GM12891 (cell line): ENCODE measurements around the gene PRRT4.

Experiments used
- DNase-seq: peaks from one replicate; pipeline ENCODE4 v3.0.0; 2011; ENCODE audit warnings: low spot score; ENCODE audit not compliant: insufficient read length
- FAIRE-seq: peaks from 2 replicates; lab custom pipeline; 2011; peaks lifted over from hg19 to GRCh38; lab: Jason Lieb, UNC
- PAX5 ChIP-seq: IDR thresholded peaks from 2 replicates; pipeline ENCODE4 v1.6.1; 2011; ENCODE audit warnings: low read length, moderate library complexity, mild to moderate bottlenecking; ENCODE audit not compliant: insufficient read depth, severe bottlenecking
- POLR2A ChIP-seq: IDR thresholded peaks from 2 replicates; pipeline ENCODE4 v1.6.1; 2011; ENCODE audit warnings: low read depth, low read length, control low read depth
- POLR2AphosphoS5 ChIP-seq: IDR thresholded peaks from 2 replicates; pipeline ENCODE4 v1.6.1; 2011; ENCODE audit warnings: low read depth, low read length, control low read depth
- POU2F2 ChIP-seq: IDR thresholded peaks from 2 replicates; pipeline ENCODE4 v1.6.1; 2011; ENCODE audit warnings: low read depth, mild to moderate bottlenecking, control low read depth, low read length, moderate library complexity
- SPI1 ChIP-seq: IDR thresholded peaks from 2 replicates; pipeline ENCODE4 v1.6.1; 2011; ENCODE audit warnings: low read depth, low read length, control low read depth
- TAF1 ChIP-seq: IDR thresholded peaks from 2 replicates; pipeline ENCODE4 v1.6.1; 2011; ENCODE audit warnings: low read depth, low read length, control low read depth

PRRT4 gene

DNA sequence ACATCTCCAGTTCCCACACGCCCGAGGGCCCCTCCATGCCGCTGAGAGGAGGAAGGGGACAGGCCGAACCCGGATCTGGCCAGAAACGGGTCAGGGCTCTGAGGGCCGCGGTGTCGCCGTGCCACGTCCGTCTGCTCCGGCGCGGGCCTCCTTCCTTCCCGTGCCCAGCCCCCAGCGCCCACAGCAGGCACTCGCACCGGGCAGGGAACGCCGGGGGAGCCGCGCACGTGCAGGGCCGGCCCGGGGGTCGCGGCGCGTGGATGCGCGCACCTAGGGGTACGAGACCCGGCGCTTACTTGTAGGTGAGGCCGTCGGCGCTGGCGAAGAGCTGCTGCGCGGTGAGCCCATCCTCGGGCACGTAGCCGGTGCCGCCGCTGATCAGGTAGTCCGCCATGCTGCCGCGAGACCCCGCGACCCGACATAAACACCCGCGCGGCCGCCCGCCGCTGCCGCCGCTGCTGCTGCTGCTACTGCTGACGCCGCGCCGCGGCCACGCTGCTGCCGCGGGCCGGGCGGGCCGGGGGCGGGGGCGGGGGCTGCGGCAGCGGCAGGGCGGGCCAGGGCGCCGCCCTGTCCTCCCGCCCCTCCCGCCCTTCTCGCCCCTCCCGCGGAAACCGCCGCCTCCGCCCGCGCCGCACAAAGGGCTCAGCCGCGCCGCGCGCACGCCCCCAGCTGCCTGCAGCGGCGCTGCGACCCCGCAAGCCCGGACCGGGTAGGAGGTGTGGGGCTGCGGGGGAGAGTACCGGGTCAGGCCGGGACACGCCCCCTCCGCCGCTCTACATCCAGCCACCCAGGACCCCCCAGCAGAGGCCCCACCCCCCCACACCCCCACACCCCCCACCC, 44.2 kb upstream of the PRRT4 start:
- DNase-seq (peak; percentile 75), FAIRE-seq (no peak)
- TF ChIP-seq TAF1 (no peak), POU2F2 (no peak), POLR2AphosphoS5 (no peak), PAX5 (no peak), POLR2A (no peak), SPI1 (no peak)

GRCh38 chr7:128404886-128405470, 43.5 kb upstream of the PRRT4 start:
- DNase-seq (no peak), FAIRE-seq (no peak)
- no peak for TF ChIP-seq POU2F2
- TF ChIP-seq PAX5, result no peak
- no peak for TF ChIP-seq TAF1
- no peak for TF ChIP-seq POLR2A
- no peak for TF ChIP-seq POLR2AphosphoS5
- no peak for TF ChIP-seq SPI1

DNA sequence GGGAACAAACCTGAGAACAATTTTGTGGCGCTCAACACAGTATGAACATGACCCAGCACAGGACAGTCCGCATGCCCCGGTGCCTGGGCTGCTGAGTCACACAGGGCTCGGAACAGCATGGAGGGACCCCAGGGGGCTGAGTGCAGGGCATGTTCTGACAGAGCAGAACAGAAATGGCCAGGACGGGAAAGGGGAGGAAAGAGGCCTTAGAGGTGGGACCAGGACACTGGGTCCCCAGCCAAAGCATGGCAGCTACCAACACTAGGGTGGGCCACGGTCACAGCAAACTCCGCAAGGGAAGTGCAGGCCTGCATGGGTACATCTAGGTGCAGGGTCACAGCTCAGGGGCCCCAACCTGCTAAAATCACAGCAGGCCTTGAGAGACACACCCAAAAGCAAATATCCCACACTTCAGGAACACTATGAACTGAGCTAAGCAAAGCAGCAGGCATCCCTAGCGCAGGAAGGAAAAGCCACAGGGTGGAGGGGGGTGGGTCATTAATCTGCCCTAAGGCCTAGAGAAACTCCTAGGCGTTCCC, 42.7 kb upstream of the PRRT4 start:
- no peak for FAIRE-seq
- no peak for DNase-seq
- TF ChIP-seq SPI1, result no peak
- no peak for TF ChIP-seq POU2F2
- no peak for TF ChIP-seq POLR2A
- no peak for TF ChIP-seq PAX5
- TF ChIP-seq TAF1, result no peak
- no peak for TF ChIP-seq POLR2AphosphoS5

- TF ChIP-seq POLR2AphosphoS5, result no peak
- TF ChIP-seq TAF1, result no peak
- TF ChIP-seq PAX5, result no peak
- no peak for TF ChIP-seq SPI1
- TF ChIP-seq POLR2A, result no peak
- no peak for TF ChIP-seq POU2F2
- FAIRE-seq, result no peak
- DNase-seq, result no peak
These were observed 42.2 kb upstream of the PRRT4 start for GRCh38 chr7:128403676-128404075.

- TF ChIP-seq SPI1 (no peak), PAX5 (no peak), POLR2AphosphoS5 (no peak), POU2F2 (no peak), POLR2A (no peak), TAF1 (no peak)
- DNase-seq, result no peak
- no peak for FAIRE-seq
These were observed 40.9 kb upstream of the PRRT4 start for GRCh38 chr7:128402356-128402755.

- FAIRE-seq (no peak), DNase-seq (no peak)
- no peak for TF ChIP-seq PAX5
- TF ChIP-seq SPI1, result no peak
- no peak for TF ChIP-seq POLR2A
- no peak for TF ChIP-seq POU2F2
- no peak for TF ChIP-seq POLR2AphosphoS5
- no peak for TF ChIP-seq TAF1
These were observed 39.1 kb upstream of the PRRT4 start for GRCh38 chr7:128400566-128400965.

GRCh38 chr7:128399991-128400390, 38.5 kb upstream of the PRRT4 start:
- no peak for TF ChIP-seq POLR2AphosphoS5
- TF ChIP-seq TAF1, result no peak
- TF ChIP-seq POLR2A, result no peak
- TF ChIP-seq PAX5, result no peak
- no peak for TF ChIP-seq POU2F2
- no peak for TF ChIP-seq SPI1
- no peak for FAIRE-seq
- DNase-seq, result no peak

DNA sequence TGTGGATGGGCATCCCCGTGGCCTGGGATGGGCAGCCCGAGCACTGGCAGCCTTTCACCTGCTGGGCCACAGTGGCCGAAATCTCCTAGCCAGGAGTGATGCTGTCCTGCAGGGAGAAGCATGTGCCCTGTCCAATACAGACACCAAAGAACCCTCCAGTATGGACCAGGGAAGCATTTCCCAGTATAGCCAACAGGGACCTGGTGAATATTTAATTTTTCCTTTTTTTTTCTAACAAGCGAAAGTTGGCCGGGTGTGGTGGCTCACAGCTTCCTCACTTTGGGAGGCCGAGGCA, 37.3 kb upstream of the PRRT4 start:
- FAIRE-seq, result no peak
- TF ChIP-seq SPI1 (no peak), POLR2A (no peak), POLR2AphosphoS5 (no peak), POU2F2 (no peak)
- DNase-seq, result no peak

- DNase-seq (no peak), FAIRE-seq (no peak)
- TF ChIP-seq SPI1 (no peak), POU2F2 (no peak), POLR2A (no peak), PAX5 (no peak), POLR2AphosphoS5 (no peak)
These were observed 36.7 kb upstream of the PRRT4 start for GRCh38 chr7:128398016-128398840.
